Ovary (tissue), 3 donors: Measurements from ENCODE around the gene MPIG6B.

Experiments used
- POLR2A ChIP-seq: fragments of 450-650 bp; IDR thresholded peaks from one replicate; pipeline ENCODE4 v1.6.1; 2017; ENCODE audit warnings: antibody characterized with exemption, mild to moderate bottlenecking, moderate library complexity
- TF ChIP-seq, protein P1 (sequence below), 3 donors: fragments of 450-650 bp in 2 of 3; fragments of 200-600 bp in 1 of 3; IDR thresholded peaks; one replicate each; pipeline versions ENCODE4 v1.5.1 to v1.8.0; 2016 to 2022; ENCODE audit warnings: antibody characterized with exemption in 3 of 3, mild to moderate bottlenecking in 1 of 3
- donor health status: DM: no; HTN: no; CAD: no.

DNA sequence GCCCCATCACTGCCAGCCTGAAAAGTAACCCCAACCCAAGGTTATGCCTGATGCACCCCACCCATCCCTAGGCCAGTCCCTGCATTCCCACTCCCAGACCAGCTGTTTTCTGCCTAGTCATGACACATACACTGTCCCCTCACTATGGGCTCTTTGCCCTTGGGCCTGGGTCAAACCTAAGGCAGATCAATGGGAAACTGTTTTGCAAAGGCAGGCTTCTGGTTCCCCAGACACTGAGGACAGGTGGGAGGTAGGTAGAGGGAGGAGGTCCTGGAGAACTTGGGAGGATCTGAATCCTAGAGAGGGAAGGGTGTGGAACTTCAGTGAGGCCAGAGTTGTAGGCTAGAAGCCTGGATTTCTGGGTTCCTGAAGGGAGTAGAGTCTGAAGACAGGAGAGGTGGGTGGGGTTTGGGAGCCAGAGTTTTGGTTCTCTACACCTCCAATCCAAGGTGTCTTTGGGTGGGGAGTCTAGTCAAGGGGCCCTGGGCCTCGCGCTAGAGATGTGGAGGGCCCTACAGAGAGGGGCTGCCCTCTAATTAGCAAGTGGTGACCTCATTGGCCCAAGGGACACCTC is 11.2 kb downstream of the MPIG6B start:
- TF ChIP-seq, protein P1, sequence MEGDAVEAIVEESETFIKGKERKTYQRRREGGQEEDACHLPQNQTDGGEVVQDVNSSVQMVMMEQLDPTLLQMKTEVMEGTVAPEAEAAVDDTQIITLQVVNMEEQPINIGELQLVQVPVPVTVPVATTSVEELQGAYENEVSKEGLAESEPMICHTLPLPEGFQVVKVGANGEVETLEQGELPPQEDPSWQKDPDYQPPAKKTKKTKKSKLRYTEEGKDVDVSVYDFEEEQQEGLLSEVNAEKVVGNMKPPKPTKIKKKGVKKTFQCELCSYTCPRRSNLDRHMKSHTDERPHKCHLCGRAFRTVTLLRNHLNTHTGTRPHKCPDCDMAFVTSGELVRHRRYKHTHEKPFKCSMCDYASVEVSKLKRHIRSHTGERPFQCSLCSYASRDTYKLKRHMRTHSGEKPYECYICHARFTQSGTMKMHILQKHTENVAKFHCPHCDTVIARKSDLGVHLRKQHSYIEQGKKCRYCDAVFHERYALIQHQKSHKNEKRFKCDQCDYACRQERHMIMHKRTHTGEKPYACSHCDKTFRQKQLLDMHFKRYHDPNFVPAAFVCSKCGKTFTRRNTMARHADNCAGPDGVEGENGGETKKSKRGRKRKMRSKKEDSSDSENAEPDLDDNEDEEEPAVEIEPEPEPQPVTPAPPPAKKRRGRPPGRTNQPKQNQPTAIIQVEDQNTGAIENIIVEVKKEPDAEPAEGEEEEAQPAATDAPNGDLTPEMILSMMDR (IDR thresholded peaks at IDR 0.05) = no peak
- no peak for TF ChIP-seq POLR2A
